ENCODE results near the gene C1orf21.

DNA sequence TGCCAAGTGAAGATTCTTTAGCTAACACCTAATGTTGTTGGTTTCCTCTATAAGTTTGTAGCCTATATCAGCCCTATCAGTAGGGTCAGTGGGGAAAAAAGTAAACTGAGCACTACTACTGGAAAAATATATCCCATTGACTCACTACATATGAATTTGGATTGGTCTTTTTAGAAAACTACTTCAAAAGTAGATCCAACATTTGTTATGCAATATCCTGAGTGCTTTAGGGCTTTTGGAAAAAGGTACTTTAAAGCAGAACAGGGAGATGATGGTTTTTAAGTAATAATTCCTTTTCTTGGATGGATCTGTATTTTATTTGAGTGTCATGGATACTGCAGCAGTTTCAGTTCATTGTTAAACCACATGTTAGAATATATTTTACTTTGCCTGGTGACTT is 7.1 kb downstream of the C1orf21 start:
- TF ChIP-seq, protein P1, sequence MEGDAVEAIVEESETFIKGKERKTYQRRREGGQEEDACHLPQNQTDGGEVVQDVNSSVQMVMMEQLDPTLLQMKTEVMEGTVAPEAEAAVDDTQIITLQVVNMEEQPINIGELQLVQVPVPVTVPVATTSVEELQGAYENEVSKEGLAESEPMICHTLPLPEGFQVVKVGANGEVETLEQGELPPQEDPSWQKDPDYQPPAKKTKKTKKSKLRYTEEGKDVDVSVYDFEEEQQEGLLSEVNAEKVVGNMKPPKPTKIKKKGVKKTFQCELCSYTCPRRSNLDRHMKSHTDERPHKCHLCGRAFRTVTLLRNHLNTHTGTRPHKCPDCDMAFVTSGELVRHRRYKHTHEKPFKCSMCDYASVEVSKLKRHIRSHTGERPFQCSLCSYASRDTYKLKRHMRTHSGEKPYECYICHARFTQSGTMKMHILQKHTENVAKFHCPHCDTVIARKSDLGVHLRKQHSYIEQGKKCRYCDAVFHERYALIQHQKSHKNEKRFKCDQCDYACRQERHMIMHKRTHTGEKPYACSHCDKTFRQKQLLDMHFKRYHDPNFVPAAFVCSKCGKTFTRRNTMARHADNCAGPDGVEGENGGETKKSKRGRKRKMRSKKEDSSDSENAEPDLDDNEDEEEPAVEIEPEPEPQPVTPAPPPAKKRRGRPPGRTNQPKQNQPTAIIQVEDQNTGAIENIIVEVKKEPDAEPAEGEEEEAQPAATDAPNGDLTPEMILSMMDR (IDR thresholded peaks at IDR 0.05), result no peak
- no peak for TF ChIP-seq POLR2A (IDR thresholded peaks at IDR 0.05)

All from body of pancreas (tissue), 4 donors.